ENCODE results near the gene LRRN2.

The LRRN2 gene

GRCh38 chr1:204626381-204626780 is 59.2 kb downstream of the LRRN2 start:
- peak; percentile 28 to 66 for DNase-seq

- no peak for DNase-seq
Measured at GRCh38 chr1:204624631-204625216, 60.8 kb downstream of the LRRN2 start.

- DNase-seq, result no peak
Measured at GRCh38 chr1:204623894-204624361, 61.6 kb downstream of the LRRN2 start.

- peak; percentile 38 to 80 for DNase-seq
Measured at GRCh38 chr1:204623365-204623893, 62.1 kb downstream of the LRRN2 start.

- no peak for DNase-seq
Measured at GRCh38 chr1:204621996-204622395, 63.5 kb downstream of the LRRN2 start.

- peak; percentile 5 to 7 for DNase-seq
Measured at GRCh38 chr1:204621396-204621795, 64.1 kb downstream of the LRRN2 start.

- DNase-seq, result no peak
Measured at GRCh38 chr1:204619721-204620120, 65.8 kb downstream of the LRRN2 start.

GRCh38 chr1:204618148-204618760 is 67.3 kb downstream of the LRRN2 start:
- DNase-seq, result no peak

GRCh38 chr1:204617256-204618147 is 68.0 kb downstream of the LRRN2 start:
- no peak for DNase-seq

GRCh38 chr1:204616641-204617040 is 68.9 kb downstream of the LRRN2 start:
- DNase-seq, result no peak

GRCh38 chr1:204615881-204616280 is 69.7 kb downstream of the LRRN2 start:
- DNase-seq, result no peak

- DNase-seq, result no peak
Measured at GRCh38 chr1:204613636-204614035, 71.9 kb downstream of the LRRN2 start.

GRCh38 chr1:204612326-204612725 is 73.2 kb downstream of the LRRN2 start:
- DNase-seq, result no peak

GRCh38 chr1:204611036-204611435 is 74.5 kb downstream of the LRRN2 start:
- DNase-seq, result no peak

- no peak for DNase-seq
Measured at GRCh38 chr1:204607910-204608309, 77.6 kb downstream of the LRRN2 start.

- no peak for DNase-seq
Measured at GRCh38 chr1:204605791-204606190, 79.7 kb downstream of the LRRN2 start.

- no peak for DNase-seq
Measured at GRCh38 chr1:204602871-204603542, 82.5 kb downstream of the LRRN2 start.

GRCh38 chr1:204602111-204602579 is 83.4 kb downstream of the LRRN2 start:
- DNase-seq, result no peak

GRCh38 chr1:204600968-204601367 is 84.6 kb downstream of the LRRN2 start:
- DNase-seq, result no peak

- no peak for DNase-seq
Measured at GRCh38 chr1:204600203-204600602, 85.3 kb downstream of the LRRN2 start.

GRCh38 chr1:204599596-204599995 is 85.9 kb downstream of the LRRN2 start:
- DNase-seq, result no peak

GRCh38 chr1:204599098-204599497 is 86.4 kb downstream of the LRRN2 start:
- DNase-seq, result no peak

All from inflammatory macrophage (primary cell).